ENCODE measurements around the gene ERI3.
"Not testable (repeated sequence)": the region's sequence is repeated elsewhere in the genome, so short reads cannot be mapped to it uniquely, and the experiment has no call there.

ERI3 gene

GRCh38 chr1:44229435-44230167 lies 125.5 kb downstream of the ERI3 start:
- no peak for DNase-seq

- DNase-seq: no peak
Observed at GRCh38 chr1:44228218-44228617, 126.8 kb downstream of the ERI3 start.

GRCh38 chr1:44227211-44227610 lies 127.8 kb downstream of the ERI3 start:
- DNase-seq: no peak

- DNase-seq: no peak
Observed at GRCh38 chr1:44225761-44226160, 129.3 kb downstream of the ERI3 start.

GRCh38 chr1:44223187-44223610 lies 131.9 kb downstream of the ERI3 start:
- DNase-seq: no peak

GRCh38 chr1:44222397-44223186 lies 132.5 kb downstream of the ERI3 start:
- DNase-seq: no peak

GRCh38 chr1:44221769-44222168 lies 133.3 kb downstream of the ERI3 start:
- DNase-seq: no peak

- DNase-seq: no peak
Observed at GRCh38 chr1:44220755-44221154, 134.3 kb downstream of the ERI3 start.

- DNase-seq: no peak
Observed at GRCh38 chr1:44220001-44220751, 134.9 kb downstream of the ERI3 start.

- DNase-seq: no peak
Observed at GRCh38 chr1:44219301-44219626, 135.8 kb downstream of the ERI3 start.

GRCh38 chr1:44218503-44219300 lies 136.4 kb downstream of the ERI3 start:
- no peak for DNase-seq

- peak; percentile 63 to 86 for DNase-seq
Observed at GRCh38 chr1:44217809-44218410, 137.1 kb downstream of the ERI3 start.

GRCh38 chr1:44213222-44214112 lies 141.6 kb downstream of the ERI3 start, which contains the start of gene DMAP1:
Gene DMAP1 (plus strand): TSS chr1:44213471. CDS start chr1:44213754, 283 bp downstream.
- DNase-seq: peak; percentile 73 to 86

GRCh38 chr1:44212355-44213221 lies 142.5 kb downstream of the ERI3 start:
- no peak for DNase-seq

GRCh38 chr1:44210595-44210994 lies 144.5 kb downstream of the ERI3 start:
- DNase-seq: no peak

GRCh38 chr1:44208226-44208625 lies 146.8 kb downstream of the ERI3 start:
- DNase-seq: no peak

- not testable (repeated sequence) for DNase-seq
Observed at GRCh38 chr1:44206545-44206944, 148.5 kb downstream of the ERI3 start.

GRCh38 chr1:44200336-44200735 lies 154.7 kb downstream of the ERI3 start:
- DNase-seq: no peak

- DNase-seq: no peak
Observed at GRCh38 chr1:44174630-44175029, 180.4 kb downstream of the ERI3 start.

Data from NCI-H524 (cell line).